Activated T-helper 17 cell treated with anti-CD3 and anti-CD28 coated beads, Interleukin-2, amount 50 U/mL, for 72 hours (primary cell): Measurements from ENCODE around the gene PSEN2. TPM values are rescaled to one million over a fixed set of nuclear protein-coding genes. Genes with fewer than 3 reads are reported as not detected.
"Not testable (repeated sequence)": the region's sequence is repeated elsewhere in the genome, so short reads cannot be mapped to it uniquely, and the experiment has no call there.

Experiments used
- ATAC-seq: fragments of 150-1000 bp; cut with Tn5 transposase; replicated peaks from 2 replicates; pipeline ENCODE4 v1.10.0; 2021; ENCODE audit warnings: mild to moderate bottlenecking, moderate library complexity
- H3K27ac Mint-ChIP-seq: one replicate; pipeline ENCODE4 v1.8.0; 2022; ENCODE audit warnings: mixed read lengths
- H3K27me3 Mint-ChIP-seq: one replicate; pipeline ENCODE4 v1.8.0; 2022; ENCODE audit warnings: mixed read lengths
- H3K36me3 Mint-ChIP-seq: one replicate; pipeline ENCODE4 v1.8.0; 2022; ENCODE audit warnings: low read depth, mild to moderate bottlenecking, mixed read lengths
- H3K4me1 Mint-ChIP-seq: one replicate; pipeline ENCODE4 v1.8.0; 2022; ENCODE audit warnings: mixed read lengths
- H3K4me3 Mint-ChIP-seq: one replicate; pipeline ENCODE4 v1.8.0; 2022; ENCODE audit warnings: mild to moderate bottlenecking, mixed read lengths
- H3K9me3 Mint-ChIP-seq: one replicate; pipeline ENCODE4 v1.8.0; 2022; ENCODE audit warnings: mixed read lengths
- total RNA-seq, 2 donors: library from RNA; stranded (reverse); gene quantifications; one replicate each; pipeline ENCODE4 v1.2.3, GENCODE V29; 2022

Gene PSEN2
- total RNA-seq, 2 donors from 2014 or later: 8.2 to 11.0 TPM

DNA sequence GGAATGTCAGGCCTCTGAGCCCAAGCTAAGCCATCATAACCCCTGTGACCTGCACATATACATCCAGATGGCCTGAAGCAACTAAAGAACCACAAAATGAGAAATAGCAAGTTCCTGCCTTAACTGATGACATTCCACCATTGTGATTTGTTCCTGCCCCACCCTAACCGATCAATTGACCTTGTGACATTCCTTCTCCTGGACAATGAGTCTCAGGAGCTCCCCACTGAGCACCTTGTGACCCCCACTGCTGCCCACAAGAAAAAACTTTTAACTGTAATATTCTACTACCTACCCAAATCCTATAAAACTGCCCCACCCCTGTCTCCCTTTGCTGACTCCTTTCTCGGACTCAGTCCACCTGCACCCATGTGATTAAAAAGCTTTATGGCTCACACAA, 32.5 kb upstream of the PSEN2 start:
- H3K4me1 Mint-ChIP-seq, H3K27ac Mint-ChIP-seq, H3K9me3 Mint-ChIP-seq, ATAC-seq, H3K27me3 Mint-ChIP-seq, H3K4me3 Mint-ChIP-seq, H3K36me3 Mint-ChIP-seq: not testable (repeated sequence)

DNA sequence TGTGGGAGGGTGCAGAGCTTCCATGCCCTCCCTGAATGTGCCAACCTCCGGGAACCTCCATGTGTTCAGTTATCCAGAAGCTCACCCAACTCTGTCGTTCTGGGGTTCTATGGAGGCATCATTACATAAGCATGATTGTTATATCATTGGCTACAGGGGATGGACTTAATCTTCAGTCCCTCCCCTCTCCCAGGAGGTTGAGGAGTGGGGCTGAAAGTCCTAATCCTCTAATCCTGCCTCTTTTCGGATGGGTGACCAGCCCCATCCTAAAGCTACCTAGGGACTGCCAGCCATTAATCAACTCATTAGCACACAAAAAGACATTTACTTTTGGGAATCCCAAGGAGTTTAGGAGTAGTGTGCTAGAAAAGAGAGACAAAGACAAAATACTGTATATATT, 32.0 kb upstream of the PSEN2 start:
- no peak for ATAC-seq
- H3K27me3 Mint-ChIP-seq: peaks cover 4% of the 10 kb centered on the region
- H3K4me3 Mint-ChIP-seq: no peak overlapping the region
- H3K4me1 Mint-ChIP-seq: no peaks in the 10 kb centered on the region
- H3K9me3 Mint-ChIP-seq: peaks cover 8% of the 10 kb centered on the region
- no peaks in the 10 kb centered on the region for H3K36me3 Mint-ChIP-seq
- no peak overlapping the region for H3K27ac Mint-ChIP-seq

DNA sequence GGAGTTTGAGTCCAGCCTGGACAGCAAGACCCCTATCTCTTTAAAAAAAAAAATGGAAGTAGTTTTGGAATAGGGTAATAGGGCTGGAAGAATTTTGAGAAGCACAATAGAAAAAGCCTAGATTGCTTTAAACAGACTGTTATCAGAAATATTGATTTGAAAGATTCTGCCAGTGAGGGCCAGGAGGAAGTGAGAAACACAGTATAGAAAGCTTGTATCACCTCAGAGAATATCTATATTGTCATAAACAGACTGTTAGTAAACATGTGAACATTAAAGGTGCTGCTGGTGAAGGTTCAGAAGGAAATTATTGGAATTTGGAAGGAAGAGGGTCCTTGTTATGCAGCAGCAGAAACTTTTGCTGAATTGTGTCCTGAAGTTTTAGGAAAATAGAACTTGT, 24.8 kb upstream of the PSEN2 start:
- H3K4me3 Mint-ChIP-seq: no peak overlapping the region
- no peaks in the 10 kb centered on the region for H3K4me1 Mint-ChIP-seq
- ATAC-seq: no peak
- no peaks in the 10 kb centered on the region for H3K27me3 Mint-ChIP-seq
- no peaks in the 10 kb centered on the region for H3K9me3 Mint-ChIP-seq
- H3K36me3 Mint-ChIP-seq: no peaks in the 10 kb centered on the region
- no peak overlapping the region for H3K27ac Mint-ChIP-seq

DNA sequence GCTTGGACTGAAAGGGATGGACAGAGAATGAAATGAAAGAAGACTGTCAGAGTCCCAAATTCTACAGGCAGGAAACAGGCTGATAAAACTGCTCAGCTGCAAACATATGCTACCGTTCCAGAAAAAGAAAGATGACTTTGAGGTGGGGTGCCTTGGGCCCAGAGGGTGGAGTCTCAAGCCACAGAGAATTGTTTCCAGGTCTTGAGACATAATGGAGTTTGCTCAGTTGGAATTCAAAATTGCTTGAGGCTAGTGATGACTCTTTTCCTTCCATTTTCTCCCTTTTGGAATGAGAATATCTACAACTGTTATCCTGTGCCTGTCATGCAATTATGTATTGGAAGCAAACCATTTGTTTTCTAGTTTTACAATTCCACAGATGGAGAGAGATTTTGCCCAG, 23.6 kb upstream of the PSEN2 start:
- Mint-ChIP-seq H3K4me1 (no peaks in the 10 kb centered on the region), H3K4me3 (no peak overlapping the region), H3K27ac (no peak overlapping the region), H3K27me3 (peaks cover 3% of the 10 kb centered on the region), H3K9me3 (no peaks in the 10 kb centered on the region), H3K36me3 (no peaks in the 10 kb centered on the region)
- no peak for ATAC-seq

DNA sequence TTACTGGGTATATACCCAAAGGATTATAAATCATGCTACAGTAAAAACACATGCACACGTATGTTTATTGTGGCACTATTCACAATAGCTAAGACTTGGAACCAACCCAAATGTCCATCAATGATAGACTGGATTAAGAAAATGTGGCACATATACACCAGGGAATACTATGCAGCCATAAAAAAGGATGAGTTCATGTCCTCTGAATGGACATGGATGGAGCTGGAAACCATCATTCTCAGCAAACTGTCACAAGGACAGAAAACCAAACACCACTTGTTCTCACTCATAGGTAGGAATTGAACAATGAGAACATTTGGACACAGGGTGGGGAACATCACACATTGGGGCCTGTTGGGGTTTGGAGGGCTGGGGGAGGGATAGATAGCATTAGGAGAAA, 15.9 kb upstream of the PSEN2 start:
- H3K36me3 Mint-ChIP-seq, H3K27me3 Mint-ChIP-seq, ATAC-seq, H3K9me3 Mint-ChIP-seq, H3K4me3 Mint-ChIP-seq, H3K4me1 Mint-ChIP-seq, H3K27ac Mint-ChIP-seq: not testable (repeated sequence)

DNA sequence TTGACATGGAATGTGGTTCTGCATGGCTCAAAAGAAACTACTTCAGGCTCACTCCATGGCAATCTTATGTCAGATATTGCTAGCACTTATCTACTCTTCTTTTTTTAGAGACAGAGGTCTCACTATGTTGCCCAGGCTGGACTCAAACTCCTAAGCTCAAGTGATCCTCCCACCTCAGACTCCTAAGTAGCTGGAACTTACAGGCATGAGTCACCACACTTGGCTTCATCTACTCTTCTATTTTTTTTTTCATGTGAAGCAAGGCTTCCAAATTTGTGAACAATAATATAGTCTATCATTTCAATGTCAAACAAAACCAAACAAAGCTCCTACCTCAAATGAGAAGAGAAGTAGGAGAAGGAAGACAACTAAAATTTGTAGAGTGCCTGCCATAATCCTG, 7.5 kb upstream of the PSEN2 start:
- Mint-ChIP-seq H3K27ac (peak overlapping the region; percentile 31), H3K27me3 (peaks cover 8% of the 10 kb centered on the region), H3K9me3 (no peaks in the 10 kb centered on the region), H3K4me1 (peaks cover 10% of the 10 kb centered on the region), H3K36me3 (no peaks in the 10 kb centered on the region), H3K4me3 (no peak overlapping the region)
- ATAC-seq: no peak

DNA sequence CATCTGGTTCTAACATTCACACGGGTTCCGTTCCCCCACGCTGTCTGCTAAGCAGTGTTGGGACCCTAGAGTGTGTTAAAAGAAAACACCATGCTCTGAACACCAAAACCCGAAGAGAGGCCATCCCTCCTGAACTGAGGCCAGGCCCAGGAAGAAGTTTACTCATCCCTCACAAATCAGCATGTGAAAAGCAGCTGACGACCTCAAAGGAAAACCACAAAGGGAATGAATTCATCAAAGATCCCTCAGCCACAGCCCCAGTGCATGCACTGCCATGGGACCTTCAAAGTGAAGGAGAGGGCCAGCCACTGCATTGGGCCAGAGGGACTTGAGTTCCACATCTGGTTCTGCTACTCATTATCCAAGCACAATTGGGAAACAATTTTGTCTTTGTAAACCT, 7.0 kb upstream of the PSEN2 start:
- Mint-ChIP-seq H3K27me3 (peaks cover 9% of the 10 kb centered on the region), H3K4me3 (no peak overlapping the region), H3K4me1 (peaks cover 10% of the 10 kb centered on the region), H3K27ac (peak overlapping the region; percentile 31), H3K36me3 (no peaks in the 10 kb centered on the region), H3K9me3 (no peaks in the 10 kb centered on the region)
- ATAC-seq: peak; percentile 78

DNA sequence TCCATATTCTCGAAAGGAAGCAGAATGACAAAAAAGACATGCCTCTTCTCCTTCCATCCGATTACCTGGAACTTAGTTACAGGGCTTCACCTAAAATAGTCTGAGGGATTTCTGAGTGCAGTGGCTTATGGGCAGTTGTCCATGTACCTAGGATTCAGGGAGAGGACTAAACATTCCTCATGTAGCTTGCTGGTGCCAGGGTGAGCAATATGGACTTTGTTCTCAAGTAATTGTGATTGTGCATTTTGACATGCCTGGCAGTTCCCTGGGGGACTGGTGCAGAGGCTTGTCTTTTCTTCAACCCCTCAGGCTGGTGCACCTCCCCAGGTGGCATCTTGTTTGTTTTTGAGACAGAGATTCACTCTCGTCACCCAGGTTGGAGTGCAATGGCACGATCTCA, 6.1 kb upstream of the PSEN2 start:
- ATAC-seq: no peak
- H3K27me3 Mint-ChIP-seq: peaks cover 12% of the 10 kb centered on the region
- no peaks in the 10 kb centered on the region for H3K9me3 Mint-ChIP-seq
- H3K4me3 Mint-ChIP-seq: no peak overlapping the region
- H3K36me3 Mint-ChIP-seq: no peaks in the 10 kb centered on the region
- no peak overlapping the region for H3K27ac Mint-ChIP-seq
- H3K4me1 Mint-ChIP-seq: peaks cover 10% of the 10 kb centered on the region

DNA sequence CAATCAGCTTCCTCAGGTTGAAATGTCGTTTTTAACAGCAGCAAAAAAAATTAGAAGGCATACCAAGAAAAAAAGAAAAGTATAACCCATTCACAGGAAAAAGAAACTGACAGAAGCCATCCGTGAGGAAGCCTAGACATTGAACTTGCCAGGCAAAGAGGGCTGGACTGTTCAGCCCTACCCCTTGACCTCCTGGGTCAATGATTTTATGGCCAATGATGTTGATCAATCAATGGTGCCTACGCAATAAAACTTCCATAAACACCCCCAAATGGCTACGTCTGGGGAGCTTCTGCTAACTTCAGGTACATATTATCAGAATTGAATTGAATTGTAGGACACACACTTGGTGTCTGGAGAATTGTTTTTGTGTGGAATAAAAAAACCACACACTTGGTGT, 4.8 kb upstream of the PSEN2 start:
- Mint-ChIP-seq H3K9me3 (no peaks in the 10 kb centered on the region), H3K36me3 (no peaks in the 10 kb centered on the region), H3K27ac (no peak overlapping the region), H3K27me3 (peaks cover 12% of the 10 kb centered on the region), H3K4me1 (peaks cover 10% of the 10 kb centered on the region), H3K4me3 (no peak overlapping the region)
- no peak for ATAC-seq

DNA sequence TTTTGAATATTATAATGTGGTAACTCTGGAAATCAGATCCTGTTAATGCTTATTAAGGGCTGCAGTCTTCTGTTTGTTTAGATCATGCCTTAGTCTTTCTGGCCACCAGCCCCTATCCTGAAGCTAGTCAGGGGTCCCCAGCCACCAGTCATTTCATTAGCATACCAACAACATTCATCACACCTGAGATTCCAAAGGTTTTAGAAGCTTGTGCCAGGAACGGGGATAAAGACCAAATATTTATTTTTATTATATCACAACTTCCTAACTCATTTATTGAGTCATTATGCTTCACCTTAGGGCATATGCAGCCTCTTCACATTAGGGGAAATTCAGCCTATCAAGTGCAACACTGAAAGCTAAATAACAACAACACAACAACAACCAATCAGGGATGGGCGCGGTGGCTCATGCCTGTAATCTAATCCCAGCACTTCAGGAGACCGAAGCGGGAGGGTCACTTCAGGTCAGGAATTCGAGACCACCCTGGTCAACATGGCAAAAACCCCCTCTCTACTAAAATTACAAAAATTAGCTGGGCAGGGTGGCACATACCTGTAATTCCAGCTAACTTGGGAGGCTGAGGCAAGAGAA, 2.9 kb upstream of the PSEN2 start:
- peaks cover 10% of the 10 kb centered on the region for H3K4me1 Mint-ChIP-seq
- peaks cover 12% of the 10 kb centered on the region for H3K27me3 Mint-ChIP-seq
- no peak overlapping the region for H3K4me3 Mint-ChIP-seq
- ATAC-seq: no peak
- no peaks in the 10 kb centered on the region for H3K36me3 Mint-ChIP-seq
- H3K9me3 Mint-ChIP-seq: no peaks in the 10 kb centered on the region
- no peak overlapping the region for H3K27ac Mint-ChIP-seq

DNA sequence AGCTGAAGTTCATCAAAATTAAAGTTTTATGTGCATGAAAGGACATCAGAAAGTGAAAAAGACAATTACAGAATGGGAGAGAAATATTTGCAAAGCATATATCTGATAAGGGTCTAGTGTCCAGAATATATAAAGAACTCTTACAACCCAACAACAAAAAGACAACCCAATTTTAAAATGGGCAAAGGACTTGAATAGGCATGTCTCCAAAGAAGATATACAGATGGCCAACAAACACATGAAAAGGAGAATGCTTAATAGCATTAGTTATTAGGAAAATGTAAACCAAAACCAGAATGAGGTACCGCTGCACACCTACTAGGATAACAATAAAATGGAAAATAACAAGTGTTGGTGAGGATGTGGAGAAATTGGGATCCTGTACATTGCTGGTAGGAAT, 1.7 kb upstream of the PSEN2 start:
- H3K9me3 Mint-ChIP-seq: no peaks in the 10 kb centered on the region
- H3K27ac Mint-ChIP-seq: no peak overlapping the region
- no peak for ATAC-seq
- peaks cover 12% of the 10 kb centered on the region for H3K27me3 Mint-ChIP-seq
- no peaks in the 10 kb centered on the region for H3K36me3 Mint-ChIP-seq
- H3K4me3 Mint-ChIP-seq: no peak overlapping the region
- peaks cover under 1% of the 10 kb centered on the region for H3K4me1 Mint-ChIP-seq

DNA sequence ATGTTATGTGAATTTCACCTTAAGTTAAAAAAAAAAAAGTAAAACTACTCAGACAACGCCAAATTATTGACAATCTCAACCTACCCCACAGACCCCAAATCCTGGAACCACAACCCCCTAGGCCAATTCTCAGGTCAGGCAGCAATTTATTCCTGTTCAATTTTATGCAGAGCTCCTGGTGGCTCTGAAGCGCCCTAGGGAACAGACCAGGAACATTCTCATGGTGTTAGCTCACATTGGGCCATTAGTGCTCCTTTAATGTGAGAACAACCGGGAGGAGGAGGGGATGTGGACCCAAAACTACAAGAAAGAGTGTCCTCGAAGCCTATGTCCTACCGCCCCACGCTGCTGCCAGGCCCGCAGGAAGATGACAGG, 403 bp upstream of the PSEN2 start:
- Mint-ChIP-seq H3K36me3 (no peaks in the 10 kb centered on the region), H3K4me3 (peak overlapping the region; percentile 83), H3K27ac (peak overlapping the region; percentile 50), H3K9me3 (no peaks in the 10 kb centered on the region), H3K27me3 (peaks cover 8% of the 10 kb centered on the region), H3K4me1 (peaks cover 1% of the 10 kb centered on the region)
- no peak for ATAC-seq

DNA sequence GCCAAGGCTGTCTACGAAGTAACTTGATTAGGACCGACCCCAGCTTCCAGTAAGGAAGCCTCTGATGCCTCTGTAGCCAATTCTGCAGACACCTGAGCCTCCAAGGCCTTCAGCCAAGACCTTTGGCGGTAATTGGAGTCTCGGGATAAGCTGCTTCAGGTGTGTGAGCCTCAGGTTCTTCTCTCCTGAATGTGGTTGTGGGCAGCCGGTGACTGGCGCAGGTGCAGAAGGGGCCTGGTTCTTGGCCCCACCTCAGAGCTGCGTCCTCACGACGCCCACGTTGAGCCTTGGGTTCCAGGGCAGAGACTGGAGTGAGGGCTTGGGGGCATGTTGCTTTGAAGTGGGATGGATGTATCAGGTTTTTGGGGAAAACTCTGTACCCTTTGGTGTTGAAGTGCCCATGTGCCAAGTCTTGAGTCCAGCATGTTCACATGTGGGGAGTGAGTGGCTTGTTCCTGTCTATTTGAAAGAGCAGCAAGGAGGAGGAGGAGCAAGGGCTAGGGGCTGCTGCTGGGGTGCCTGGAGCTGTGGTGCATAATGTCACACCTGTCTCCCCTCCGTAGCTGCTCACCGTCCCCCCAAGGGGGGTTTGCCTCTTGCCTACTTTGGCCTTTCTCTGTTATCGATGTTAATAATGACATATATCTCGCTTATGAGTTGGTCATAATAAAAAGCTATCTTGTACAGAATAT, 1.4 kb downstream of the PSEN2 start:
- Mint-ChIP-seq H3K27ac (no peak overlapping the region), H3K4me1 (peaks cover 4% of the 10 kb centered on the region), H3K4me3 (peak overlapping the region; percentile 69), H3K27me3 (peaks cover 8% of the 10 kb centered on the region), H3K36me3 (no peaks in the 10 kb centered on the region), H3K9me3 (no peaks in the 10 kb centered on the region)
- no peak for ATAC-seq

DNA sequence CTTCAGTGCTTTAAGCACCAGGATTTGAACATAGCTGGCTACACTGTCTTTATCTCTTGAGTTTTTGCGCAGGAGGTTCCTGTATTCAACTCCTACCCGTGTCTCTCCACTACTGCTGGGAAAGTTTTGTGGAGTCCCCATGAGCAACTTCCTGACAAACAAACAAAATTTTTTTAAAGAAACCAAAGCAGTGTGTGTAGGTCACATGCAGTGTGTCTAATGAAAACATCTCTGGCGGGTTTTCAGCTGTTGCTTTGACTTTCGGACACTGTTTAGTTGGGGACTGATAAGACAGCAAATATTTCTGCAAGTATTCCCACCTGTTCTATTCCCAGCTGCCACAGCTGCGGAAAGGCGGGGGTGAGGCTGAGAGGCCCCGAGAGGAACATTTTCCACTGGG, 2.0 kb downstream of the PSEN2 start:
- H3K9me3 Mint-ChIP-seq: no peaks in the 10 kb centered on the region
- no peak overlapping the region for H3K27ac Mint-ChIP-seq
- no peak for ATAC-seq
- H3K27me3 Mint-ChIP-seq: peaks cover 7% of the 10 kb centered on the region
- peaks cover 4% of the 10 kb centered on the region for H3K4me1 Mint-ChIP-seq
- no peaks in the 10 kb centered on the region for H3K36me3 Mint-ChIP-seq
- H3K4me3 Mint-ChIP-seq: peak overlapping the region; percentile 69

DNA sequence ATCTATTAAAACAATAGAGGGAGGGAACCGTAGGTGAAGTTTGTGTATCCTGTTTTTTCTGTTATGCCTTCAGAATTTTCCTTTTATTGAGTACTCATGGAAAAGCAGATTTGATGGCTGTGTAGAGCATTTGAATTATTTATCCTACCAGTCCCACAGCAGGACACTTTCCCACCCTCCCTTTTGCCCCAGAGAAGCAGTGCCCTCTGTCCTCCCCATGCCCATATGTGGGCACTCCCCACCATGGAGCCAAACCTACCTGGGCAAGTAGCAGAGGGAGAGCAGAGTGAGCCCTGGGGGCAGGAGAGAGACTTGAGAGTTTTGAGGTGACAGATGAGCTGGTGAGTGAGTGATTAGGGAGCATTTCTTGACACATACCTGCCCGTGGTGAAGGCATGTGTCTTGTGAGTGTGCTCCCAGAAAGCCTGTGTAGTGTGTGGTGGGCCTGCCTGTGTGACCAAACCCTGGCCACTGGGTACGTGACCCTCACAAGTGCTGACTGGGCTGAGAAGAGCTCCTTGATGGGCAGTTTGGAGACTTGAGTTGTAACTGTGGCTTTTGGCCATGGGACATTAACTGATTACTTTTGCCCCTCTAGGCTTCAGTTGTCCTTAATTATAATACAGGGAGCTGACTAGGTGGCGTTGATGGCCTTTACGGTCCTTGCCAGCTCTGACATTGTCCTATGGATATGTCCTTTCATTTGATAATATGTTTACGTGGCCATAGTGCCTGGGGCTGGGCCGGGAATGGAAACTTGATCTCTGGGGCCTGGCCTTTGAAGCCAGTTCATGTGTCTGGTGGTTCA, 3.6 kb downstream of the PSEN2 start:
- Mint-ChIP-seq H3K36me3 (no peaks in the 10 kb centered on the region), H3K27ac (peak overlapping the region; percentile 61), H3K4me3 (no peak overlapping the region), H3K9me3 (no peaks in the 10 kb centered on the region), H3K27me3 (no peaks in the 10 kb centered on the region), H3K4me1 (peaks cover 4% of the 10 kb centered on the region)
- ATAC-seq: no peak
